HG03521 (cell line): Measurements from ENCODE around the gene SLC41A3.
"Not testable (repeated sequence)": the region's sequence is repeated elsewhere in the genome, so short reads cannot be mapped to it uniquely, and the experiment has no call there.

Experiments
- ATAC-seq: cut with Tn5 transposase; IDR thresholded peaks from one replicate; pipeline ENCODE4 v1.9.1; 2021; ENCODE audit warnings: mild to moderate bottlenecking, moderate library complexity; ENCODE audit not compliant: unreplicated experiment

The SLC41A3 gene

GRCh38 chr3:125960456-125961288 lies 123.3 kb downstream of the SLC41A3 start:
- no peak for ATAC-seq

- ATAC-seq, result no peak
Measured at GRCh38 chr3:125960066-125960424, 123.9 kb downstream of the SLC41A3 start.

GRCh38 chr3:125959317-125960065 lies 124.4 kb downstream of the SLC41A3 start:
- no peak for ATAC-seq

GRCh38 chr3:125958511-125959316 lies 125.2 kb downstream of the SLC41A3 start:
- ATAC-seq, result no peak

DNA sequence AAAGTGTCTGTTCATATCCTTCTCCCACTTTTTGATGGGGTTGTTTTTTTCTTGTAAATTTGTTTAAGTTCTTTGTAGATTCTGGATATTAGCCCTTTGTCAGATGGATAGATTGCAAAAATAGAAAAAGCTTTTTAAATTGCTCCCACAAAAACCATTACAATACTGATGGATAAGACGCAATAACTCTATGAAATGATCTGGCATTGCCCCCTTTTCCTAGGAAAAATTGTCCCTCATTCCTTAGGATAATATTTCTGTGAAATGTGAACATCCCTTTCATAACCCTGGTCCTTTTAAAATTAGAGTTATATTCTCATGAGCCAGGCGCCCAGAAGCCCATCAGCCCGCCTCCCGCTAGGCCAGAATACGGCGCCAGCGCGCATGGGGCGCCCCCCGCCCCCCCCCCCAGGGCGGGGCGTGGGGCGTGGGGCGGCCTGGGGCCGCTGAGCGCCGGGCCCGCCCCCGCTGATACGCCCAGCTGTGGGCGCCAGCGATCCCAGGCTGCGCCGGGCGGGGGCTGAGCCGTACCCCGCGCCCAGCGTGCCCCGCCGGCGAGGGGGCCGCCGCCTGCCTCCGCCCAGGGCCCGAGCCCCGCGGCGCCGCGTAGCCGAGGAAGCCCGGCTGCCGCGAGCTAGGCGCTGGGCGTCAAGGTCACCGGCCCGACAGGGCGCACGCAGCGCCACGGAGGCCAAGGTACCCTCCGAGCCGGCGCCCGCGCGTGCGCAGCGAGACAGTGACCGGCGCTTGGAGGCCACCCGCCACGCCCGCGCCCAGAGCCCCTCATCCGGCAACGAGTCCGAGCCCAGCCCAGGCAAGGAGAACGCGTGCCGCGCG lies 126.0 kb downstream of the SLC41A3 start:
- no peak for ATAC-seq

DNA sequence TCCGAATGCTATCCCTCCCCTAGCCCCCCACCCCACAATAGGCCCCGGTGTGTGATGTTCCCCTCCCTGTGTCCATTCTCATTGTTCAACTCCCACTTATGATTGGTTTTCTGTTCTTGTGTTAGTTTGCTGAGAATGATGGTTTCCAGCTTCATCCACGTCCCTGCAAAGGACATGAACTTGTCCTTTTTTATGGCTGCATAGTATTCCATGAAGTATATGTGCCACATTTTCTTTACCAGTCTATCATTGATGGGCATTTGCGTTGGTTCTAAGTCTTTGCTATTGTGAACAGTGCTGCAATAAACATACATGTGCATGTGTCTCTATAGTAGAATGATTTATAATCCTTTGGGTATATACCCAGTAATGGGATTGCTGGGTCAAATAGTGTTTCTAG lies 126.9 kb downstream of the SLC41A3 start:
- not testable (repeated sequence) for ATAC-seq
